HG03095 (cell line): ENCODE data around the gene ILF3.

ENCODE experiments used
- ATAC-seq: cut with Tn5 transposase; IDR thresholded peaks from one replicate; pipeline ENCODE4 v1.9.1; 2021; ENCODE audit warnings: moderate library complexity; ENCODE audit not compliant: unreplicated experiment

Gene ILF3

DNA sequence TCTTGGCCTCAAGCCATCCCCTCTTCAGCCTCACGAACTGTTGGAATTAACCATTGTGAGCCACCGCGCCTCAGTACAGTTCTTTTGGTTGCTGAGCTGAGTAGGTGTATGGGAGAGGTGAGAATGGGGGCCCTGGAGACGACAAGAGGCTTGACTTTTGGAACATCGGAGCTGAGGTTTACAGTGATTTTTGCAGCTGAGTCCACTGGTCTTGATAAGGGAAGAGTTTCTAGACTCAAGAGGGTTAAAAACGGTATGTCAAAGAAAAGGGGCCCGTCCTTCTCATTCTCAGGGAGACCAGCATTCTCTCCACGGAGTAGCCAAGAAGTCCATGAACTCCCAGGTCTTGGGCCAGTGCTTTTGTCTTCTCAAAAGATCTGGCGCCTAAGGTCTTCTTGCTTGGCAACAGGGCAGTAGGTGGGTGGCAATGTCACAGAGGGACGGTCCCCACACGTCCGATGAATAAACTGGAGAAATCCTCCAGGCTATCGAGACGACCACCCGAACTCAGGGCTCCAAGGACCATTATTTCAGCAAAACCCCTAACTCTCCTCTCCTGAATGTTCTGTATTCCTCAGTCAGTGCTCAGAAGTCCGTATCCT, 40.7 kb downstream of the ILF3 start:
- no peak for ATAC-seq

DNA sequence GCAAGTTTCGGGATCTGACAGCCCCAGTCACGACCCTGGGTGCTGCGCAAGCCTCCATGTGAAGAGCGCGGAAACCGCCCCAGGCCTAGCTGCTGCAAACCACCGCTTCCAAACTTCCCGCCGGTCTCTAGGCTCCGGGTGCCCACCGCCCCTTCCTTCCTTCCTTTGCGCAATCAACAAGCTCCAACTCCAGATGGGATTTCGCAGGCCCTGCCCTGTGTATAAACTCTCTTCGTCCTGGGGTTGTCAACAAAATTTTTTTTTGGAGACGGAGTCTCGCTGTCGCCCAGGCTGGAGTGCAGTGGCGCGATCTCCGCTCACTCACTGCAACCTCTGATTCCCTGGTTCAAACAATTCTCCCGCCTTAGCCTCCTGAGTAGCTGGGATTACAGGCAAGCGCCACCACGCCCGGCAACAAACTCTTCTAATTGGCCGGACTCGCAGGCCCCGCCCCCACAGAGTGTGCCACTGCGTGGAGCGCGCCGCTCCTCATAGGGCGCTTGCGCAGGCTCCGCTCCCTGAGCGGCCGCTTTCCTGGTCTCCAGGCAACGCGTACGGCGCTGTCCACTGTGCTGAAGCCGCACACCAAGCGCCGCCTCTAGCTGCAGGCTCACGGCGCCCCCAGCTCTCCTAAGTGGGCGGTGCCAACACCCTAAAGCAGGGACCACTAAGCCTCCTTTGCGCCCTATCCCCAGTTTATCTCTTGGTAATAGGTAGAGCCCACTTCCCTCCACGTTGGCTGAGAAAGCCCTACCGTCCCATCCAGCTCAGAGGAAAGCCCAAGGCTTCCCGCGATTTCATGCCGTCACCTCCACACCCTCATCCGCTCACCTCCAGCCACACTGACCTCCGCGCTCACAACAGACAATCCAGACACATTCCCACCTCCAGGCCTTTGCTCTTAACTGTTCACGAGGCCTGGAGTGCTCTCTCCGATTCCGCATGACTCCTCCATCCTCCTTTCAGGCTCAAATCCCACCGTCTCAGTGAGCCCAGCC, 41.6 kb downstream of the ILF3 start:
- no peak for ATAC-seq

DNA sequence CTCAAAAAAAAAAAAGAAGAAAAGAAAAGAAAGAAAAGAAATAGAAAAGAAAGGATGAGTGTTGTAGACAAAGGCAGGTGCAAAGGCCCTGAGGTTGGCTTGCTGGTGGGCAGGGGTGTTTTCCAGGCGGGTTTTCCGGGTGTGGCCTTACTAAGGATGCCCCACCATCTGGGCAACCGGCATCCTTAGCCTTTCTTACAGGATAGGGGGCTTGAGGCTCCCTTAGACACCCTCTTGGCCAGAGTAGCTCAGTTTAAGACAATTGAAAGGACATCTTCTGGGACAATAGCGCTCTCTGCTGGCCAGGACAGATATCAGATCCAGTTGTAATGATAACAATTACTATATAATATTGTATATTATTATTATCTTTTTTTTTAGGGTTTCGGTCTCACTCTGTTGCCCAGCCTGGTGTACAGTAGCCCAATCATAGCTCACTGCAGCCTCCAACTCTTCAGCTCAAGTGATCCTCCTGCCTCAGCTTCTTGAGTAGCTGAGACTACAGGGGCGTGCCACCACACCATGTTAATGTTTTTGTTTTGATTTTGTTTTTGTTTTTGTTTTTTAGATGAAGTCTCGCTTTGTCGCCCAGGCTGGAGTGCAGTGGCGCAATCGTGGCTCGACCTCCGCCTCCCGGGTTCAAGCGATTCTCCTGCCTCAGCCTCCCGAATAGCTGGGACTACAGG, 45.6 kb downstream of the ILF3 start:
- no peak for ATAC-seq

DNA sequence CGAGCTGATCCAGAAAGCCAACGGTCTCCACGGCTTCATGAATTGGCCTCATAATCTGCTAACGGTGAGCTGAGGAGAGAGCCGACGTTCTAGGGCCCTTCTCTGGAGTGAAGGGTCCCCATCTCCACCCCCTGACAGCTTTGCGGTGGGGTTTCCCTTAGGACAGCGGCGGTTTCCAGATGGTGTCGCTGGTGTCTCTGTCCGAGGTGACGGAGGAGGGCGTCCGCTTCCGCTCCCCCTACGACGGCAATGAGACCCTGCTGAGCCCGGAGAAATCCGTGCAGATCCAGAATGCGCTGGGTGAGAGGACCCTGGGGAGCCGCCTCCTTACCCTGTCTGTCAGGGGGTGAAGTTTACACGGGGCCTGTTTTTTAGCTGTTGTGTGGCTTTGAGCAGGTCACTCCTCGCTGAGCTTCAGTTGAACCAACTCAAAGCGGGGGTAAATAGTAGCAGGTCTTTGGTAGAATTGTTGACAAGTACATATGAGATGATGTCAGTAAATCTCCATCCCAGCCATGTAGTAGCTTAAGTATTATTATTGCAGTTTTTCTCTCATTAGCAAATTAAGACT, 47.9 kb downstream of the ILF3 start:
- no peak for ATAC-seq

DNA sequence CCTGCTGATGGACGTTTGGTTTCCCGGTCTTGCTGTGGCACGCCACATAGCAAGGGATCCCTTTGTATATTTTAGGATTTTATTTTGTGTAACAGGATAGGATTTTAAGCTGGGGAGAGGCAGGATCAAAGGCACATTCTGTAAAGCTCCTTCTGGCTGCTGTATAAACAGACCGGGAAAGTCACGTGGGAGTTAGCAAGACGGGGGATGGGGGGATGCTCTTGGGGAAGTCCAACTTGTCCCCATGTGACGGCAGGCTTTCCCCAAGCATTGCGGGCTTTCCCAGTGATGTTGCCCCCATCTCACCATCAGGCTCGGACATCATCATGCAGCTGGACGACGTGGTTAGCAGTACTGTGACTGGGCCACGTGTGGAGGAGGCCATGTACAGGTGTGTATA, 52.8 kb downstream of the ILF3 start:
- no peak for ATAC-seq

DNA sequence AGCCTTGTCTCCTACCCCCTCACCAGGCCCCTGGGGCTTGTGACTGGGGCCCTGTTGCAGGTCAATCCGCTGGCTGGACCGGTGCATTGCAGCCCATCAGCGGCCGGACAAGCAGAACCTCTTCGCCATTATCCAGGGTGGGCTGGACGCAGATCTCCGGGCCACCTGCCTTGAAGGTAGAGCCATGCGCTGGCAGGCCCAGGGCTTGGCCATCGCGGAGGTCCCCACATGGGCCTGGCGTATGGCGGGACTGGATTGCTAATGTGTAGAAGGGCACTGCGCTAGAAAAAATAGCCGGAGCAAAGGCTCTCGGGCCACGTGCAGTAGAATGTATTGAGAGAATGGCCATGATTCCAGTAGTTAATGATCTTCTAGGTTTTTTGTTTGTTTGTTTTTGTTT, 53.3 kb downstream of the ILF3 start:
- no peak for ATAC-seq

DNA sequence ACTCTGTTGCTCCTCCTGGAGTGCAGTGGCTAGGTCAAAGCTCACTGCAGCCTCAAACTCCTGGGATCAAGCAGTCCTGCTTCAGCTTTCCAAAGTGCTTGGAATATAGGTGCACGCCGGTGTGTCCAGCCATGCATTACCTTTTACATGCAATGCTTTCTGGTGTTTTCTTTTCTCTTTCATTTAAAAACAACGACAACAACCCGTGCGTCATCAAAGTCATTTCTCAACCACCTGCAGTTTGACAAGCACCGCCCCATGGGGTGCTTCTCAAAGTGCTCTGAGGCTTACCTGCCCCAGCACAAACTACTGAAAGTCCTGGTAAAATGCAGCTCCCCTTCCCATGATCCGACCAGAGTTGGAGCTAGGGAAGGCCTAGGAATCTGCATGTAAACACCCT, 54.1 kb downstream of the ILF3 start:
- ATAC-seq, result no peak

DNA sequence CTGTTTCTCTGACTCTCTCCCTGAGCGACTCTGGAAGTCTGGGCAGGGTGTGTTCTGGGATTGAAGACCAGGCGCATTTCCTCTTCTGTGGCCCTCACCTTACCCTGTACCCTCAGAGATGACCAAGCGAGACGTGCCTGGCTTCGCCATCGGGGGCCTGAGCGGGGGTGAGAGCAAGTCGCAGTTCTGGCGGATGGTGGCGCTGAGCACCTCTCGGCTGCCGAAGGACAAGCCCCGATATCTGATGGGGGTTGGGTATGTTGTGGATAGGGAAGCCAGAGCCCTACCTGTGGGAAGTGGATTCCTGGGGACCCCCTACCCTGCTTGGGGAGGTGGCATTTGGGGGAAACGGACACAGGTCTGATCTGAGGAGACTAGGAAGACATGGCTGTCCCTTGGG, 57.9 kb downstream of the ILF3 start:
- ATAC-seq, result no peak

DNA sequence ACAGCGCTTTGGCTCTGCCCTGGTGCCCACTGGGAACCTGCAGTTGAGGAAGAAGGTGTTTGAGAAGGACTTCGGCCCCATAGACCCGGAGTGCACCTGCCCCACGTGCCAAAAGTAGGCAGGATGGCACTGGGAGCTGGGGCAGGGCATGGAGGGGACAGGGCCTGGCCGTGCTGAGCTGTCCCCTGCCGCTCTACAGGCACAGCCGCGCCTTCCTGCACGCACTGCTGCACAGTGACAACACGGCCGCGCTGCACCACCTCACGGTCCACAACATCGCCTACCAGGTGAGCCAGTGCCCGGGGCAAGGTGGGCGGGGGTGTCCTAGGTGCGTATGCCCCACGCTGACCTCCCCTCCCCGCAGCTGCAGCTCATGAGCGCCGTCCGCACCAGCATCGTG, 58.6 kb downstream of the ILF3 start:
- ATAC-seq, result no peak

DNA sequence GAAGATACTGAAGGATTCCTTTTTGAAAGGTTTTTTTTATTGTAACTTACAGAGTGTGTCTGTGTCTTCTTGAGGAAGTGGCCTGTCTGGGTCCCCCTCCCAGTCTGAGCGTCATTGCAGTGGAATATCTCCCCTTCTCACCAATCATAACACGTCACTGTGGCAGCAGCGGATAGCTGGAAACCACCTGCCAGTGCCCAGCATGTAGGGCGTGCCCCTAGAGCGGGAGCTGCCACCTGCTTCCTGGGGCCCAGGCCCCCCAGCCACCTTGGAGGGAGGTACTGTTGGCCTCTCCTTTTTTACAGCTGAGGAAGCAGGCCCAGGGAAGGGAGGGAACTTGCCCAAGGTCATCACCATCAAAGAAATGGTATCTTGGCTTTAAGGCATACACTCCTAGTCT, 59.2 kb downstream of the ILF3 start:
- ATAC-seq, result no peak

DNA sequence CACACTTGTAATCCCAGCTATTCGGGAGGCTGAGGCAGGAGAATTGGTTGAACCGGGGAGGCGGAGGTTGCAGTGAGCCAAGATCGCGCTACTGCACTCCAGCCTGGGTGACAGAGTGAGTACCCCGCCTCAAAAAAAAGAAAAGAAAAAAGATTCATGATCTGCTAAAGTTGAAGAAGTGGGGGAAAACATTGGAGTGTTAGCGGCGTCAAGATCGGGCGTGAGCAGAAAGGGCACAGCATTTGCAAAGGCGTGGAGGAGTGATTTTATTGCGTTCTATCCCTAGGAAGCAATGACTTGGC, 62.9 kb downstream of the ILF3 start:
- no peak for ATAC-seq

DNA sequence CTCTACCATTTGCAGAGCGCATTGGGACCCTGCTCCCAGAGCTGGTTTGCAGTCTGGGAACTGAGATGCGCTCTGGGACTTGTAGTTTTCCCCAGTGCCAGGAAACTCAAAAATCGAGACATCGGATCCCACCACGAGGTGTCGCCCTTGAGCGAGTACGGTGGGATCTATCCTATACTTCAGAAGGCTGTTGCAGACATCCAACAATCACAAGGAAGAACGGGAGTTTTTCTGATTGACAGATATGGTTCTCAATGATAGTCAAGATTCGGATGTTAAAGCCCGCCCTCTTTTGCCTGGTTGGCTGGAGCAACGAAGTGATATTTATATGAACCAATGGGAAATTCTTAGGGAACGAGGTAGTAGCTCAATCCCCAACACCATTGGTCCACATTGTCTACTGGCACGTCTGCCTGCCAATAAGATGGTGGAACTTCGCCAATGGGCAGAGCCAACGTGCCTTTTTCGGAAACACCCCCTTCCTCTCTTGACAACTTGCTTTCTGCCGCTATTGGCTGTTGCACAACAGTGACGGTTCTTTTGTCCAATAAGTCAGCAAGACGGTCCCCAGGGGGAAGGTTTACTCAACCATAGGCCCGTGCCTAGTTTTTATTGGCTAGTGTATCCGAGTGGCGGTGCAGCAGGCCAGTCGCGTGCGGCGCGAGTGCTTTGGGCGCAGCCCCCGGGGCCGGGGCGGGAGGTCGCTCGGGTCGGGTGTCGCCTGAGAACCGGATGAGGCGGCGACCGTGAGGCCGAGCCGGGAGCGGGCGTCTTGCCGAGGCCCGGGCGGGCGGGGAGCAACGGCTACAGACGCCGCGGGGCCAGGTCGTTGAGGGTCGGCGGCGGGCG, 63.4 kb downstream of the ILF3 start, which contains the start of gene DNM2:
DNM2 (plus strand) TSS at position 724 of the 849 bp plus-strand sequence. CDS start 164 bp downstream, outside the sequence.
- ATAC-seq, result peak; percentile 73

DNA sequence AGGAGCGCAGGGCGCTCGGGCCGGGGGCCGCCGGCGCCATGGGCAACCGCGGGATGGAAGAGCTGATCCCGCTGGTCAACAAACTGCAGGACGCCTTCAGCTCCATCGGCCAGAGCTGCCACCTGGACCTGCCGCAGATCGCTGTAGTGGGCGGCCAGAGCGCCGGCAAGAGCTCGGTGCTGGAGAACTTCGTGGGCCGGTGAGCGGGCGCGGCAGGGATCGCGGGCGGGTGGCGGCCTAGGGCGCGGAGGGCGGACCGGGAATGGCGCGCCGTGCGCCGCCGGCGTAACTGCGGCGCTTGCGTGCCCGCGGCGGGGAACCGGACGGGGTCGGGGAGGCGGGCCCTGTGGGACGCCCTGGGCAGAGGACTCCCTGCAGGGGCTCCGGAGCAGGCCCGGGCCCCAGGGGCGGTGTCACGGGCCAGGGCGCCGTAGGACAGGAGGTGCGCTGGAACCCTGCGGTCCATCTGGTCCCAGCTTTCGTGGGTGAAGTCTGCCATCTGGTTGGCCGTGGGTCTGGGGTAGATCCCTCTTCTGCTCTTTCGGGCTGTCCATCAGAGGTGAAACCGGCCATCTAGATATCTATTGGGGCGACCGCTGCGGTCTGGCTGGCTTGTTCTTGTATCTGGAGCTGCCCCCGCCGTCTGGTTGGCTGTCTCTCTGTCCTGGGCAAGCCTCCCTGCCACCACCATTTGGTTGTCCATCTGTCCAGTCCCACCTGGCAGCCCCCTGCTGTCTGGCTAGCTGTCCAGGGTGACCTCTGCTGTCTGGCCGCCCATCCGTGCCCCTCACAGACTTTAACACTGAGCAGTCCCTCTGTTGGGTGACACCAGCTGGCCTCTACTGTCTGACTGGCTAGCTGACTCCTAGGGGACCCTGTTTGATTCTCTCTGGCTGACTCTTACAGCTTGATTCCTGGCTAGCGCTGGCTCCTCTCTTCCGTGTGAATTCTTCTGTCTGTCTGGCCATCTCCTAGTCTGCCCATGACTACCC, 64.4 kb downstream of the ILF3 start:
- peak; percentile 8 for ATAC-seq

DNA sequence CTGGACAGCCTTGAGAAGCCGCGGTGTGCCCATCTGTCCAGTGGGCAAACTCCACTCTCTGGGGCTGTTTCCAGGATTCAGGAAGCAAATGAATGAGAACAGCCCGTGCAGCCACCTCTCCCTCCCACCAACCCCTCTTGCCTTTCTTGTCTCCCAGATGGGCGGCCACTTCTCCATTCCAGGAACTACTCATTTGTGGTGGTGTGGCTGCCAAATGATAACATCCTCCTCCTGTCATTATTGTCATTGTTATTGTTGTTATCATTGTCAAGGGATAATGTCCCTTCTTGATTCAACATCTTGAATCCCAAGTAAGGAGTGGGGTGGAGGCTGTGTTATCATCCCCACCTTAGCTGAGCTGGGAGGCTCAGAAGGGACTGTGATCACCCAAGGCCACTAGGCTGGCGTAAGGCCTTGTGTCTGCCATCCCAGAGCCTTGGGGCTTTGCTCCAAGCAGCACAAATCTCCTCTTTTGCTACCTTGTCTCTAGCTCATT, 65.4 kb downstream of the ILF3 start:
- ATAC-seq, result no peak

DNA sequence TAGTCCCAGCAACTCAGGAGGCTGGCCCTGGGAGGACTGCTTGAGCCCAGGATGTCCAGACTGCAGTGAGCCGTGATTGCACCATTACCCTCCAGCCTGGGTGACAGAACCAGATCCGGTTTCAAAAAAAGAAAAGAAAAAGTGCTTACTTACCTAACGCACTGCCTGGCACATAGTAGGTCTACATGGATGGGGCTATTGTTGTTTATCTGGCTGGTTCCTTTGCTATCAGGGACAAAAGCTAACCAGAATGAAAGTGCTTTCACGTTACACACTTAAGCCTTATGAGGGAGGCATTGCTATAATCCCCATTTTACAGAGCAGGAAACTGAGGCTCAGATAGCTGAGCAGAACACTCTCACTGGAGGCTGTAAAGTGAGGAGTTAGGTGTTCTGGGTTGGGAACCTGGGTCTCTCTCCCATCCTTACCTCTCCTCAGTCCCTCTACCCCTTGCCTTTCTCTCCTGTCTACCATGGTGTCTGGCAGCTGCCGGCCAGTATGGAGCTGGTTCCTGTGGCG, 66.5 kb downstream of the ILF3 start:
- ATAC-seq, result no peak

DNA sequence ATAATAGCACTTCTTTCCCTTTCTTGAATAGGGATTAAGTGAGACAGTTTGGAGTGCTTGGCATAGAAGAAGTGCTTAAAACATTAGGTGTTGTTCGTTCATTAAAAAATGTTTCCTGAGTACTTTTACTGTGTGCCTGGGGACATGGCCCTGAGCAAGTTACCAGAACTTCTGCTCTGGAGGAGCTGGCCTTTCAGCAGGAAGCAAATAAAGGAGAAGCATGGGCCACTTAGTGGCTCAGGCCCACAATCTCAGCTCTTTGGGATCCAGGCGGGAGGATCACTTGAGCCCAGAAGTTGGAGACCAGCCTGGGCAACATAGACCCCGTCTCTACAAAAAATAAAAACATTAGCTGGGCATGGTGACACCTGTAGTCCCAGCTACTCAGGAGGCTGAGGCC, 69.4 kb downstream of the ILF3 start:
- no peak for ATAC-seq

DNA sequence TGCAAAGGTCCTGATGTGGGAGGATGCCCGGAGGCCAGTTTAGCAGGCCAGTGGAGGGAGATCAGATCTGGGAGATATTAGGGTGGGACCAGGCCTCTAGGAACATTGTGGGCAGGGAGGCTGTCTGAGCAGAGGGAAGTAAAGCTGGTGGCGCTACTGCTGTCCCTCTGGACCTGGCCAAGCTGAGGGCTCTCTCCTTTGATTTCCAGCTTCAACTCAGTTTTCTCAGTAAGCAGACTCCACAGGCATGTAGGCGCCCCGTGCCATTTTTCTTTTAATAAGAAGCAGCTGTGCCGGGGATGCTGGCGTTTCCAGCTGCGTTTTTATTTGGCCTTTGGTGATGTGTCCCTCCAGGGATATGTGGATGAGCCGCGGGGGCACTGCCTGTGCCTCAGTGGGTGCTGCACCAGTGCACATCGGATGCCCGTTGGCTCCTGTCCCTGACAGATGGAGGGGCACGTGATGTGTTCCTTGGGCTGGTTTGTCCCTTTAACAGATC, 70.5 kb downstream of the ILF3 start:
- ATAC-seq, result no peak

DNA sequence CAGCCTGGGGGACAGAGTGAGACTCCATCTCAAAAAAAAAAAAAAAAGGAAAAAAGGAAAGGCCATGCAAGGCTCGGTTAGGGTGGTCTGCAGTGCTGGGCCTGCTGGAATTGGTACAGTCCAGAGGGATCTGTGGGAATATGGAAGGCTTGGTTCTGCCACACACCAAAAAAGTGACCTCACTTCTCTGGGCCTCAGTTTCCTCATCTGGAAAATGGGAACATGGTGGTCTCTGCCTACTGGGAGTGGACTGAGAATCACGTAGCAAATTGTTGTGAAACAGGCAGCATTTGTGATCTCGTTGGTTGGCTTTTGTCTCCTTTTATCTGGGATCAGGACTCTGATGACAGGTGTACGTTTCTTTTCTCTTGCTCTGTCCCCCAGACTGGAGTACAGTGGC, 71.3 kb downstream of the ILF3 start:
- no peak for ATAC-seq

DNA sequence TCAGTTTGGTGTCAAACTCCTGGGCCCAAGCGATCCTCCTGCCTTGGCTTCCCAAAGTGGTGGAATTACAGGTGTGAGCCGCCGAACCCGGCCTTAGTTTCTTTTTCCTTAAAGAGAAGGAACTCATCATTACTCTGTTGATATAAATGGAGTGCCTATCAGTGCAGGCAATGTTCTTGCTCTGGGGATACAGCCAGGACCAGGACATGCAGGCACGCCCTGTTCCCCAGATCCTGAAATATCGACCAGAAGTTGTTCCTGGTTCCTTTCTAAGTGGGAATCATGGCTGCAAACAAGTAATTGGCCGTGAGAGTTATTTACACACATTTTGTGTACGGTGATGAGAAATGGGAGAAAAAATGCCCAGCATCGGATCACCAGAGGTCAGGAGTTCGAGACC, 72.1 kb downstream of the ILF3 start:
- ATAC-seq, result no peak
